SU-DHL-6 (cell line): ENCODE results near the gene CLDN6.

Source experiments
- H2AFZ ChIP-seq: fragments of 200-600 bp; sonication (generic); 2 replicates; pipeline ENCODE4 v1.6.1; 2014; ENCODE audit warnings: low read depth, mild to moderate bottlenecking, moderate library complexity, mixed read lengths, antibody characterized with exemption, low read length; ENCODE audit not compliant: severe bottlenecking
- H3F3A ChIP-seq: fragments of 200-600 bp; shearing (Covaris generic); 2 replicates; pipeline ENCODE4 v1.6.0; 2016; ENCODE audit warnings: antibody characterized with exemption, mild to moderate bottlenecking; ENCODE audit not compliant: insufficient read depth
- H3K27ac ChIP-seq: fragments of 200-600 bp; sonication (generic); 2 replicates; pipeline ENCODE4 v1.5.1; 2016; ENCODE audit warnings: low read depth, mild to moderate bottlenecking, low read length, moderate library complexity, mixed read lengths
- H3K27me3 ChIP-seq: fragments of 200-600 bp; sonication (generic), shearing (Covaris generic); 2 replicates; pipeline ENCODE4 v1.6.0; 2014; ENCODE audit warnings: mild to moderate bottlenecking, low read length
- H3K36me3 ChIP-seq: fragments of 200-600 bp; sonication (generic); 2 replicates; pipeline ENCODE4 v1.6.1; 2014; ENCODE audit warnings: mild to moderate bottlenecking, low read length, mixed read lengths
- H3K4me2 ChIP-seq: fragments of 300-600, 200-600 bp; shearing (Covaris generic), sonication (generic); 2 replicates; pipeline ENCODE4 v1.6.0; 2014; ENCODE audit warnings: low read length, low read depth, mild to moderate bottlenecking; ENCODE audit not compliant: poor library complexity, severe bottlenecking
- H3K4me3 ChIP-seq: fragments of 200-600 bp; sonication (generic); 2 replicates; pipeline ENCODE4 v1.5.1; 2014; ENCODE audit warnings: antibody characterized with exemption, low read length, mild to moderate bottlenecking, mixed read lengths; ENCODE audit not compliant: insufficient read depth, poor library complexity, severe bottlenecking
- H3K79me2 ChIP-seq: fragments of 200-600 bp; sonication (generic); 2 replicates; pipeline ENCODE4 v1.6.1; 2014; ENCODE audit warnings: mild to moderate bottlenecking, low read length, moderate library complexity; ENCODE audit not compliant: insufficient read depth
- H3K9ac ChIP-seq: fragments of 200-600 bp; sonication (generic); 2 replicates; pipeline ENCODE4 v1.7.0; 2014; ENCODE audit warnings: mild to moderate bottlenecking, low read length
- H3K9me2 ChIP-seq: fragments of 200-600 bp; sonication (generic); replicated peaks from 2 replicates; pipeline ENCODE4 v1.6.1; 2014; ENCODE audit warnings: low read length; ENCODE audit not compliant: insufficient read depth
- H3K9me3 ChIP-seq: fragments of 200-600 bp; sonication (generic); 2 replicates; pipeline ENCODE4 v1.6.1; 2014; ENCODE audit warnings: low read length, mixed read lengths; ENCODE audit not compliant: insufficient read depth
- H4K20me1 ChIP-seq: fragments of 200-600 bp; sonication (generic); 2 replicates; pipeline ENCODE4 v1.6.1; 2014; ENCODE audit warnings: low read depth, mild to moderate bottlenecking, antibody characterized with exemption, low read length, moderate library complexity, mixed read lengths
- CTCF ChIP-seq: fragments of 200-600 bp; sonication (generic); IDR thresholded peaks from one replicate; pipeline ENCODE4 v1.5.1; 2017; ENCODE audit warnings: antibody characterized with exemption, mild to moderate bottlenecking, low read length, moderate library complexity; ENCODE audit not compliant: insufficient read depth, poor library complexity, severe bottlenecking
- EZH2phosphoT487 ChIP-seq: fragments of 200-600 bp; sonication (generic), shearing (Covaris generic); conservative IDR thresholded peaks from 2 replicates; pipeline ENCODE4 v1.6.1; 2018; ENCODE audit warnings: mild to moderate bottlenecking, antibody characterized with exemption, low read length, moderate library complexity, mixed read lengths

The CLDN6 gene

DNA sequence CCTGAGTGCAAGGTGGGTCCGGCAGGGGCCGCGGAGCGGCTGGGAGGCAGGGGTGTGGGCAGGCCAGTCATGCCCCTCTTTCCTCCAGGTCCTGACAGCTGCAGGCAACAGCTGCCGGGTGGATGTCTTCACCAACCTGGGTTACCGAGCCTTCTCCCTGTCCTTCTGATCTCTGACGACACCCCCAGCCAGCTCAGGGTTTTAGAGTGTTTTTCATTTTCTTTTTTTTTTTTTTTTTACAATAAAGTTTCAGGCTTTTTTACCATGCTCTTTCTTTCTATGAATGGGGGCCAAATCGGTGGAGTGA, 9.5 kb upstream of the CLDN6 start:
- TF ChIP-seq CTCF (no peak), EZH2phosphoT487 (no peak)
- Histone ChIP-seq H3K9me3 (no peaks in the 10 kb centered on the region), H3K4me2 (no peak overlapping the region)

DNA sequence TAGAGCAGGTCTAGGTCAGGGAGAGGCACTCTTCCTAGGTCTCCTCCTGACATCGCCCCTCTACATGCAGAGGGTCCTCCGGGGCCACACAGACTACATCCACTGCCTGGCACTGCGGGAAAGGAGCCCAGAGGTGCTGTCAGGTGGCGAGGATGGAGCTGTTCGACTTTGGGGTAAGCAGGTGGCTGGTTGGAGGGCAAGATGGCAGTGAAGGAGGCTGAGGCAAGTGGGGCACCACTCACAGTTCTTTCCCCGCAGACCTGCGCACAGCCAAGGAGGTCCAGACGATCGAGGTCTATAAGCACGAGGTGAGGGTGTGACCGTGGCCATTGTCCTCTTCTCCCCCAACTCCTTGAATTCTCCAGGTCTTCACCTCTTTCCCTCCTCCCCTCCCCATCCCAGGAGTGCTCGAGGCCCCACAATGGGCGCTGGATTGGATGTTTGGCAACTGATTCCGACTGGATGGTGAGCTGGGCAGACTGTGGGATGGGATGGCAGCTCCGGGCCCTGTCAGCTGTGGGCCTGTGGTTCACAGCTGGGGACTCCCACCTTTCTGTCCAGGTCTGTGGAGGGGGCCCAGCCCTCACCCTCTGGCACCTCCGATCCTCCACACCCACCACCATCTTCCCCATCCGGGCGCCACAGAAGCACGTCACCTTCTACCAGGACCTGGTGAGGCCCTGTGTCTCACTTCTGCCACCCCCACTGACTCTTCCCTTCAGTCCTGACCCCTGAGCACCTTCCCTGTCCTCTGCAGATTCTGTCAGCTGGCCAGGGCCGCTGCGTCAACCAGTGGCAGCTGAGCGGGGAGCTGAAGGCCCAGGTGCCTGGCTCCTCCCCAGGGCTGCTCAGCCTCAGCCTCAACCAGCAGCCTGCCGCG, 8.9 kb upstream of the CLDN6 start:
- Histone ChIP-seq H4K20me1 (no peaks in the 10 kb centered on the region), H3K79me2 (no peaks in the 10 kb centered on the region), H3K27me3 (no peaks in the 10 kb centered on the region), H3K4me2 (no peak overlapping the region), H3K36me3 (no peaks in the 10 kb centered on the region), H3K4me3 (no peak overlapping the region), H3K27ac (no peak overlapping the region), H3K9me3 (no peaks in the 10 kb centered on the region), H3F3A (peaks cover 14% of the 10 kb centered on the region), H3K9ac (no peak overlapping the region), H3K9me2 (no peaks in the 10 kb centered on the region), H2AFZ (no peak overlapping the region)
- TF ChIP-seq EZH2phosphoT487 (no peak), CTCF (no peak)

More for the DNA sequence above, 9.5 kb upstream of the CLDN6 start:
- Histone ChIP-seq H3F3A (peaks cover 8% of the 10 kb centered on the region), H3K36me3 (no peaks in the 10 kb centered on the region), H4K20me1 (no peaks in the 10 kb centered on the region), H2AFZ (no peak overlapping the region), H3K27ac (no peak overlapping the region), H3K79me2 (no peaks in the 10 kb centered on the region), H3K9me2 (no peaks in the 10 kb centered on the region), H3K27me3 (no peaks in the 10 kb centered on the region), H3K4me3 (no peak overlapping the region), H3K9ac (no peak overlapping the region)

DNA sequence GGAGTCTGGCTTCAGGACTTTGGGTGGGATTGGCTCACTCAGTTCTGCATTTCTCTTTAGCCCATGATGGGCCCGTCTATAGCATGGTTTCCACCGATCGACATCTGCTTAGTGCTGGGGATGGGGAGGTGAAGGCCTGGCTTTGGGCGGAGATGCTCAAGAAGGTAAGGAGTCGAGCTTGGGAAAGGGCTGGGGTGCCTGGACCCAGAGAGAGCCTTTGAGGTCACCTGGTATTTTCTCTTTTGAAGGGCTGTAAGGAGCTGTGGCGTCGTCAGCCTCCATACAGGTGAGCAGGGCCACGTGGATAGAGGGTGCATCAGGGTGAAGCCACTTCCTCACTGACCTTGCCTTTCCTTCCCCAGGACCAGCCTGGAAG, 8.0 kb upstream of the CLDN6 start:
- Histone ChIP-seq H3K27me3 (no peaks in the 10 kb centered on the region), H3F3A (peaks cover 18% of the 10 kb centered on the region), H4K20me1 (no peaks in the 10 kb centered on the region), H3K36me3 (no peaks in the 10 kb centered on the region), H3K79me2 (no peaks in the 10 kb centered on the region), H3K4me2 (no peak overlapping the region), H3K27ac (no peak overlapping the region), H2AFZ (no peak overlapping the region), H3K9me2 (no peaks in the 10 kb centered on the region), H3K9ac (no peak overlapping the region), H3K4me3 (no peak overlapping the region), H3K9me3 (no peaks in the 10 kb centered on the region)
- TF ChIP-seq CTCF, result no peak
- no peak for TF ChIP-seq EZH2phosphoT487
